HUES64 (cell line): ENCODE results near the gene GALNS.
"Not testable (repeated sequence)": the region's sequence is repeated elsewhere in the genome, so short reads cannot be mapped to it uniquely, and the experiment has no call there.

Experiments used
- H3K27ac ChIP-seq: 2 replicates; pipeline ENCODE4 v1.7.0; 2013; ENCODE audit warnings: low read depth, low read length, inconsistent platforms
- H3K27me3 ChIP-seq: 2 replicates; pipeline ENCODE4 v1.6.1; 2013; ENCODE audit warnings: mild to moderate bottlenecking, low read length; ENCODE audit not compliant: insufficient read depth
- H3K36me3 ChIP-seq: 2 replicates; pipeline ENCODE4 v1.6.1; 2013; ENCODE audit warnings: mild to moderate bottlenecking, low read length; ENCODE audit not compliant: insufficient read depth
- H3K4me1 ChIP-seq: 2 replicates; pipeline ENCODE4 v1.6.1; 2013; ENCODE audit warnings: mild to moderate bottlenecking, low read length, moderate library complexity; ENCODE audit not compliant: insufficient read depth
- H3K4me3 ChIP-seq: 2 replicates; pipeline ENCODE4 v1.5.1; 2013; ENCODE audit warnings: mild to moderate bottlenecking, low read length, moderate library complexity
- H3K9ac ChIP-seq: 2 replicates; pipeline ENCODE4 v1.6.1; 2013; ENCODE audit warnings: mild to moderate bottlenecking, low read depth, low read length
- H3K9me3 ChIP-seq: 2 replicates; pipeline ENCODE4 v1.6.1; 2013; ENCODE audit warnings: low read depth, low read length; ENCODE audit not compliant: insufficient read depth
- WGBS: fragments of 150-250, 120-280 bp; methylation state at CpG from one replicate; pipeline ENCODE4 v1.1.7; 2013; ENCODE audit warnings: missing lambda C conversion rate; 5-methylcytosine and 5-hydroxymethylcytosine counted together

Gene GALNS

DNA sequence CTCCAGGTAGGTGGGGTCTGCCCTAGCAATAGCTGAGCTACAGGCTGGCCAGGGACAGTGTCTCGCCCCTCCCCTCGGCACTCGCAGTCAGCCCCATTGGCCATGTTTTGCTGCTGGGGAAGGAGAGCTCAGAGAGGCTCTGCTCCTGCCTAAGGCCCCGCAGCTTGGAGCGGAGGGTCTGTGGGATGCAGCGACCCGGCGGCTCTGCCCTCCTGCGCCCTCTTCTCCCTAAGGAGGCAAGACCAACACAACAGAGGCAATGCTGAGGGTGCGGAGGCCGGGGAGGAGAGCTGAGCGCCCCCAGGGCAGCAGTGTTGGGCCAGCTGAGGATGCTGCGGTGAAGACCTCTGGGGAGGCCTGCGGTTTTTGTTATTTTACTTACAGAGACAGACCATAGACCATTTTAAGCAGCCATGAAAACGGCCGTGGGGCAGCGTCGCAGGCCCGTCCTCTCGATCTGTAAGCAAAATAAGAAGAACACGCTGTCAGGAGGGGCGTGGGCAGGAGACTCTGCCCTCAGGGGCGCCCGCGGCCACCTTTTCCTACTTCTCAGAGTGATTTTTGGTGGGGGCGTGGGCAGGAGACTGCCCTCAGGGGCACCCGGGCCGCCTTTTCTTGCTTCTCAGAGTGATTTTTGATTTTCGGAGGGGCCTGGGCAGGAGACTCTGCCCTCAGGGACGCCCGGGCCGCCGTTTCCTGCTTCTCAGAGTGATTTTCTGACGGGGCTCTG is 41.1 kb upstream of the GALNS start:
- no peak overlapping the region for H3K4me3 ChIP-seq
- H3K27ac ChIP-seq: no peak overlapping the region
- H3K4me1 ChIP-seq: no peaks in the 10 kb centered on the region
- no peaks in the 10 kb centered on the region for H3K27me3 ChIP-seq
- H3K9ac ChIP-seq: no peak overlapping the region
- no peaks in the 10 kb centered on the region for H3K9me3 ChIP-seq
- 90% methylated on average over 34 of the region's 34 CpGs for whole genome bisulfite sequencing
- no peaks in the 10 kb centered on the region for H3K36me3 ChIP-seq

DNA sequence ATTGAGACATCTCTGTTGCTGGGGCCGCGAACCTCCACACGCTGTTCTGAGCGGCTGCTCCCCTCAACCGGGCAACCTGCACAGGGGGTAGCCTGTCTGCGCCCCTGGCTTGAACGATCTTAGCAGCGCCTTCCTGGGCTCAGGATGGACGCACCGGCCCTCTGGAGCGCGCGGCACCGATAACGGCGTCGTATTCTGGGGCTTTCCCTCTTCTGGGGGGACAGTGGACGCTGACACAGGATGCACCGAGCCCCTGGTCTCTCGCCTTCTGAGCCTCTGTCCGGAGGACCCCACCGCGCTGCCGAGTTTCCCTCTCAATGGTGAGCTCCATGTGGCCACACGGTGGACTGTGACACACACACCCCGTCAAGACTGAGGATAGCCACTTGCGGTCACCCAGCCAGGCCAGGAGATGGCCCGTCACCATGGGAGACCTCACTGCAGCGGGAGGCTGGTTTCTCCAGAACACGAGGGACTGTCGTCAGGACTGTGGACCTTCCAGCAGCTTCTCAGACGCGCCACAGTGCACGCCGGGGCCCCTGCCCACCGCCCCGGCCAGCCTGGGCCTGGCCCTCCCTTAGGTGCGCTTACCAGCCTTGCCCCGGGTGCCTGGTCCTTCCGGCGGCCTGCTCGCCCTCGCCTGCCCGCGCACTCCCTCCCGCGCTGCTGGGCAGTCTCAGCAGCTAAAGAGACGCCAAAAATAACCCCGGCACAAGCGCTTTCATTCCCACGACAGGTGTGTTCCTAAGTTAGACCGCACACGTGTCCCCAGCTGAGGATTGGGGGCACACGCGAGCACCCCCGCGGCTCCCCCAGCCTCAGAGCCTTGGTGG is 39.7 kb upstream of the GALNS start:
- H3K27me3 ChIP-seq: no peaks in the 10 kb centered on the region
- 93% methylated on average over 57 of the region's 57 CpGs for WGBS
- H3K9me3 ChIP-seq: no peaks in the 10 kb centered on the region
- H3K36me3 ChIP-seq: no peaks in the 10 kb centered on the region
- no peak overlapping the region for H3K9ac ChIP-seq
- no peaks in the 10 kb centered on the region for H3K4me1 ChIP-seq
- H3K27ac ChIP-seq: no peak overlapping the region
- no peak overlapping the region for H3K4me3 ChIP-seq

DNA sequence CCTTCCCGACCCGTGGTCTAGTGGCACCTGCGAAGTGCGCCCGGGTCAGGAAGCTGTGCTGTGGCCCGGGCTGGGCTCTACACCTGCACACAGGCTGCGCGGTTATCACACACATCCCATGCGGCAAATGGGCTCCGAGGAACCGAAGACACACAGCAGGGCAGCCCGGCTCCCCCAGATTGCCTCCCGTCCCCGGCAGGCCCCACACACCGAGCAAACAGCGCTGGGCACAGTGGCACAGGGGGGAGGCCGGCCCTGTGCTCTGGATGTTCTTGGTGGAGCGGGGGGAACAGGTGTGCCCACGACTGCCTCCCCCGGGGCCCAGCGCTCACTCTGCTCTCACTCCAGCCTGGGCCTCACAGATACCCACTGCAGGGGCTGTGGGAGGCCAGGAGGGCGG is 38.6 kb upstream of the GALNS start:
- whole genome bisulfite sequencing: 92% methylated on average over 22 of the region's 22 CpGs
- H3K4me1 ChIP-seq: no peaks in the 10 kb centered on the region
- H3K9ac ChIP-seq: no peak overlapping the region
- H3K36me3 ChIP-seq: no peaks in the 10 kb centered on the region
- no peak overlapping the region for H3K4me3 ChIP-seq
- H3K27me3 ChIP-seq: no peaks in the 10 kb centered on the region
- no peaks in the 10 kb centered on the region for H3K9me3 ChIP-seq
- H3K27ac ChIP-seq: no peak overlapping the region

DNA sequence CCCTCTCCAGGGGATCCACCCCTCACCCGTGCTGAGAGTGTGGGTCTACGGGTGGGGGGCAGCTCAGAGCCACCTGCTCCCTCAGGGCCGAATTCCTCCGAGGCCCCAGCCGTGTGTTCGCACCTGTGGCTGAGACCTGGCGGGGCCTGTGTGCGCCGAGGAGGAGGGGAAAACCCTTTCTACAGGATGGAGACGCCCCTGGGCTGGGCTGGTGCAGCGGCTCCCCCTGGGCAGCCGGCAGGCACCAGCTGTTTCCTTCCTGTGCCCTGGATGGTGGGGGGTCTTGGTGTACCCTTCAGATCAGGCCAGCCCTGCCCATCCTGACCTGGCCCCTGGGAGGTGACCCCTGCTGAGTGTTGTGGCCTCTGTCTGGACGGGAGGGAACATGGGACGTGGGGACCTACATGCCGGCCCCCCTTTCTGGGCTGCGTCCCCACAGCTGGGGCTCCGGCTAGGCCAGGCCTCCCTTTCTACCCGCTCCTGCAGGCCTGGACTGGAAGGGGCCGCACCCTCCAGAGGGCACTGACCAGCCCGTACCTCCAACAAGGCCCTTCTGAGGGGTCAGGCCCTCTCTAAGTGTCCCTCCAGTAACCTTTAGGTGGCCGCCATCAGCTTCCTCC is 38.0 kb upstream of the GALNS start:
- H3K27ac ChIP-seq: no peak overlapping the region
- H3K4me1 ChIP-seq: no peaks in the 10 kb centered on the region
- 92% methylated on average over 21 of the region's 21 CpGs for WGBS
- no peaks in the 10 kb centered on the region for H3K27me3 ChIP-seq
- no peaks in the 10 kb centered on the region for H3K36me3 ChIP-seq
- no peaks in the 10 kb centered on the region for H3K9me3 ChIP-seq
- no peak overlapping the region for H3K4me3 ChIP-seq
- H3K9ac ChIP-seq: no peak overlapping the region

GRCh38 chr16:88894266-88894665 is 37.5 kb upstream of the GALNS start:
- WGBS: 98% methylated on average over 4 of the region's 6 CpGs
- H3K4me1 ChIP-seq, H3K36me3 ChIP-seq, H3K27me3 ChIP-seq, H3K9ac ChIP-seq, H3K9me3 ChIP-seq, H3K27ac ChIP-seq, H3K4me3 ChIP-seq: not testable (repeated sequence)

DNA sequence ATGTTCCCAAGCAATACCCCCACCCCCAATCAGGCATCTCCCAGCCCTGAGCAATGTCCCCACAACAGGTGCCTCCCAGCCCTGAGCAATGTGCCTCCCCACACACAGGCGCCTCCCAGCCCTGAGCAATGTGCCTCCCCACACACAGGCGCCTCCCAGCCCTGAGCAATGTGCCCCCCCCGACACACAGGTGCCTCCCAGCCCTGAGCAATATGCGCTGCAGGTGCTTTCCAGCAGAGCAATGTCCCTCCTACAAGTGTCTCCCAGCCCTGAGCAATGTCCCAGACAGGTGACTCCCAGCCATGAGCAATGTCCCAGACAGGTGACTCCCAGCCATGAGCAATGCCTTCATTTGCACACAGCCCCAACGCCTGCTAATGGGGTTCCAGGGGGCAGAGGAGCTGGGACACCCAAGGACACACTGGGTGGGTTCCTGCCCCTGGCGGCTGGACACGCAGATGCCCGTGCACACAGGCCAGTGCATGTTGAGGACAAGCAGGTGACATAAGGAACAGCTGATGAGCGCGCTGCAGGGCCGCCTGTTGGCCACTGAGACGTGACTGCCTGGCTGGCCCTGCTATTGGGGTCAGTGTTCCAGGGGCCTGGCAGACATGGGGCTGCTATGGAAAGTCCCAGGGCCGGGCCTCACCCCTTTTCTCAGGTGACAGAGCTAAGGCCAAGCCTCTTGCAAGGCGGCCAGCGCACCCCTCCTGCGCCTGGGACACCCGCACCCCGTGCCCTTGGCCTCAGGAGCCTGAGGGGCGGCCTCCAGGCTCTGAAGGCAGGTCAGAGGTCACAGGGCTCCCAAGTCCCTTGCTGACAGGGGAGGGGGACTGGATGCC is 36.6 kb upstream of the GALNS start:
- Histone ChIP-seq H3K4me3 (no peak overlapping the region), H3K27me3 (no peaks in the 10 kb centered on the region), H3K36me3 (no peaks in the 10 kb centered on the region), H3K27ac (no peak overlapping the region), H3K4me1 (no peaks in the 10 kb centered on the region), H3K9me3 (no peaks in the 10 kb centered on the region), H3K9ac (no peak overlapping the region)
- 88% methylated on average over 19 of the region's 19 CpGs for WGBS

GRCh38 chr16:88892065-88892464 is 35.3 kb upstream of the GALNS start:
- Histone ChIP-seq H3K9me3 (no peaks in the 10 kb centered on the region), H3K27me3 (no peaks in the 10 kb centered on the region), H3K4me1 (no peaks in the 10 kb centered on the region), H3K27ac (no peak overlapping the region), H3K36me3 (no peaks in the 10 kb centered on the region), H3K9ac (no peak overlapping the region), H3K4me3 (no peak overlapping the region)
- WGBS: 91% methylated on average over 20 of the region's 20 CpGs

GRCh38 chr16:88891083-88891482 is 34.3 kb upstream of the GALNS start:
- no peak overlapping the region for H3K27ac ChIP-seq
- H3K36me3 ChIP-seq: no peaks in the 10 kb centered on the region
- no peaks in the 10 kb centered on the region for H3K4me1 ChIP-seq
- no peaks in the 10 kb centered on the region for H3K9me3 ChIP-seq
- H3K27me3 ChIP-seq: no peaks in the 10 kb centered on the region
- WGBS: 81% methylated on average over 16 of the region's 16 CpGs
- H3K4me3 ChIP-seq: no peak overlapping the region
- H3K9ac ChIP-seq: no peak overlapping the region

DNA sequence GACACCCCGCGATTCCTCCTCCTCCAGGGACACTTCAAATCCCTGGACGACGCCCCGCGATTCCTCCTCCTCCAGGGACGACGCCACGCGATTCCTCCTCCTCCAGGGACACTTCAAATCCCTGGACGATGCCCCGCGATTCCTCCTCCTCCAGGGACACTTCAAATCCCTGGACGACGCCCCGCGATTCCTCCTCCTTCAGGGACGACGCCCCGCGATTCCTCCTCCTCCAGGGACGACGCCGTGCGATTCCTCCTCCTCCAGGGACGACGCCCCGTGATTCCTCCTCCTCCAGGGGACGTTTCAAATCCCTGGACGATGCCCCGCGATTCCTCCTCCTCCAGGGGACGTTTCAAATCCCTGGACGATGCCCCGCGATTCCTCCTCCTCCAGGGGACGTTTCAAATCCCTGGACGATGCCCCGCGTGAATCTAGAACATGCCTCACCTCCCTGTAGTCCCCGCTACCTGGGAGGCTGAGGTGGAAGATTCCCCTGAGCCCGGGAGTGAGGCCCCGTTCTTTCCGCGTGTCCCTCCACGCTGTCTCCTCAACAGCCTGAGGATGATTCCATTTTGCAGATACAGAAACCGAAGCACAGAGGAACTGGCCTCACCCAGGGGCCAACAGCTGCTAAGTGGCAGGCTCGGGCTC is 33.1 kb upstream of the GALNS start:
- 91% methylated on average over 48 of the region's 48 CpGs for WGBS
- H3K9ac ChIP-seq, H3K36me3 ChIP-seq, H3K4me1 ChIP-seq, H3K27me3 ChIP-seq, H3K9me3 ChIP-seq, H3K4me3 ChIP-seq, H3K27ac ChIP-seq: not testable (repeated sequence)

GRCh38 chr16:88888461-88889387 is 32.0 kb upstream of the GALNS start:
- H3K4me1 ChIP-seq: no peaks in the 10 kb centered on the region
- no peaks in the 10 kb centered on the region for H3K27me3 ChIP-seq
- H3K27ac ChIP-seq: no peak overlapping the region
- H3K36me3 ChIP-seq: no peaks in the 10 kb centered on the region
- no peaks in the 10 kb centered on the region for H3K9me3 ChIP-seq
- H3K9ac ChIP-seq: no peak overlapping the region
- no peak overlapping the region for H3K4me3 ChIP-seq
- 85% methylated on average over 28 of the region's 30 CpGs for WGBS
